Transverse colon (tissue), 4 donors: ENCODE results near the gene LSM14B. TPM values are rescaled to one million over a fixed set of nuclear protein-coding genes. Genes with fewer than 3 reads are reported as not detected.

Experiments used
- DNase-seq: peaks from one replicate; pipeline ENCODE4 v3.0.0-alpha.2; 2019
- H3K27ac ChIP-seq, 4 donors: fragments of 200-600 bp; sonication (generic); 2 replicates each; pipeline ENCODE4 v1.5.1; 2016 to 2018; ENCODE audit warnings: inconsistent platforms in 4 of 4
- H3K27me3 ChIP-seq: fragments of 200-600 bp; sonication (generic); 2 replicates; pipeline ENCODE4 v1.5.1; 2017; ENCODE audit warnings: inconsistent platforms
- H3K36me3 ChIP-seq, 4 donors: fragments of 200-600 bp; sonication (generic); 2 replicates each; pipeline ENCODE4 v1.5.1; 2017 to 2019; ENCODE audit warnings: inconsistent platforms in 4 of 4
- H3K4me1 ChIP-seq, 4 donors: fragments of 200-600 bp; sonication (generic); 2 replicates each; pipeline ENCODE4 v1.5.1; 2017 to 2020; ENCODE audit warnings: inconsistent platforms in 4 of 4
- H3K4me3 ChIP-seq, 4 donors: fragments of 200-600 bp; sonication (generic); 1 replicate in 1 of 4; 2 replicates in 3 of 4; pipeline versions ENCODE4 v1.5.1 to v1.6.1; 2017 to 2019; ENCODE audit warnings: inconsistent platforms in 4 of 4
- H3K9me3 ChIP-seq, 2 donors: fragments of 200-600 bp; sonication (generic); 2 replicates each; pipeline ENCODE4 v1.5.1; 2017 to 2019; ENCODE audit warnings: inconsistent platforms in 2 of 2
- CTCF ChIP-seq, 5 experiments: fragments of 200-600 bp in 3 of 5; fragments of 450-650 bp in 2 of 5; sonication (generic) in 3 of 5; IDR thresholded peaks; 1 replicate in 2 of 5; 2 replicates in 3 of 5; pipeline ENCODE4 v1.5.1; 2016 to 2017; ENCODE audit warnings: antibody characterized with exemption in 5 of 5, inconsistent platforms in 3 of 5, mild to moderate bottlenecking in 2 of 5, moderate library complexity in 1 of 5
- EP300 ChIP-seq: sonication (generic); formaldehyde crosslinking; IDR thresholded peaks from one replicate; pipeline ENCODE4 v1.6.1; 2017; ENCODE audit warnings: antibody characterized with exemption, low read depth
- POLR2A ChIP-seq: fragments of 450-650 bp; IDR thresholded peaks from one replicate; pipeline ENCODE4 v1.6.1; 2016; ENCODE audit warnings: antibody characterized with exemption, mild to moderate bottlenecking, moderate library complexity
- POLR2AphosphoS5 ChIP-seq, 3 donors: sonication (generic); formaldehyde crosslinking; IDR thresholded peaks; one replicate each; pipeline ENCODE4 v1.6.1; 2016; ENCODE audit warnings: antibody characterized with exemption in 3 of 3
- WGBS, 2 donors: methylation state at CpG; one replicate each; pipeline ENCODE4 v1.1.5; 2018; ENCODE audit warnings: low coverage in 1 of 2; 5-methylcytosine and 5-hydroxymethylcytosine counted together
- in situ Hi-C, 4 donors: fragments of 200-750 bp; cut with MboI; loops; one replicate each; pipeline versions ENCODE4 v1.15.0 to v1.15.1; 2017; ENCODE audit warnings: low sequenced_read_pairs in 3 of 4, low pct_ligation_motif_present in 1 of 4, low pct_unique_long_range_greater_than_20kb in 1 of 4
- intact Hi-C: fragments of 100-400 bp; cut with DNase I; formaldehyde crosslinking; loops from one replicate; pipeline ENCODE4 v1.15.1; 2023; ENCODE audit warnings: low total_unique reads
- total RNA-seq, 4 donors: library from RNA; depleted of rRNA; stranded (reverse); fragments of >200 nt; gene quantifications; one replicate each; pipeline ENCODE4 v1.1.0, GENCODE V29; 2016

LSM14B gene
- total RNA-seq, 4 donors from 2014 or later: 22.1 to 45.3 (median 35.6) TPM

GRCh38 chr20:62087632-62088031, 34.6 kb upstream of the LSM14B start:
- Histone ChIP-seq H3K27ac (no peak overlapping the region), H3K36me3 (no peaks in the 10 kb centered on the region), H3K4me1 (no peaks in the 10 kb centered on the region), H3K4me3 (no peak overlapping the region), H3K27me3 (peaks cover 12% of the 10 kb centered on the region), H3K9me3 (no peaks in the 10 kb centered on the region)
- TF ChIP-seq POLR2AphosphoS5 (IDR thresholded peaks at IDR 0.05) (no peak), EP300 (no peak), POLR2A (no peak), CTCF (IDR thresholded peaks at IDR 0.05) (no peak)
- DNase-seq: no peak
- in situ Hi-C loops (no loop called here), intact Hi-C loops (no loop called here)
- WGBS, 2 donors: 90% methylated on average over 17 of the region's 17 CpGs; no CpG with 5 or more reads in 1 of the 2 donors

- intact Hi-C loops: no loop called here
- no peaks in the 10 kb centered on the region for H3K36me3 ChIP-seq
- H3K27ac ChIP-seq: no peak overlapping the region
- no peaks in the 10 kb centered on the region for H3K4me1 ChIP-seq
- 58 to 70% methylated on average over 9 to 15 of the region's 15 CpGs for WGBS, 2 donors
- DNase-seq: peak; percentile 34
- peaks cover 12% of the 10 kb centered on the region for H3K27me3 ChIP-seq
- TF ChIP-seq EP300 (no peak), CTCF (IDR thresholded peaks at IDR 0.05) (no peak), POLR2A (no peak), POLR2AphosphoS5 (IDR thresholded peaks at IDR 0.05) (no peak)
- H3K9me3 ChIP-seq: no peaks in the 10 kb centered on the region
- in situ Hi-C loops: no loop called here
- H3K4me3 ChIP-seq: no peak overlapping the region
These were observed 33.8 kb upstream of the LSM14B start for GRCh38 chr20:62088258-62089127.

DNA sequence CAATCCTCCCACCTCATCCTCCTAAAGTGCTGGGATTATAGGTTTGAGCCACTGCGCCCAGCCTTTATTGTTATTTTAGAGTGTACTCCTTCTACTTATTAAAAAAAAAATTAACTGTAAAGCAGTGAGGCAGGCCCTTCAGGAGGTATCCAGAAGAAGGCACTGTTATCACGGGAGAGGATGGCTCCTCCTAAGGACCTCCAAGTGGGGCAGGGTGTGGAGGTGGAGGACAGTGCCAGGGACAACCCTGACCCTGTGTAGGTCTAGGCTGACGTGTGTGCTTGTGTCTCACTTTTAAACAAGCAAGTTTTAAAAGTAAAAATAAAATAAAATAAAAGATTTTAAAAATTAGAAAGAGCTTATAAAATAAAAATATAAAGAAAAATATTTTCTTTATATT, 32.9 kb upstream of the LSM14B start:
- intact Hi-C loops (no loop called here), in situ Hi-C loops (no loop called here)
- Histone ChIP-seq H3K27me3 (peaks cover 12% of the 10 kb centered on the region), H3K27ac (no peak overlapping the region), H3K9me3 (no peaks in the 10 kb centered on the region), H3K4me3 (no peak overlapping the region), H3K36me3 (no peaks in the 10 kb centered on the region), H3K4me1 (no peaks in the 10 kb centered on the region)
- 50 to 53% methylated on average over 3 of the region's 3 CpGs for WGBS, 2 donors
- no peak for DNase-seq
- TF ChIP-seq EP300: no peak
- TF ChIP-seq POLR2AphosphoS5 (IDR thresholded peaks at IDR 0.05): no peak
- no peak for TF ChIP-seq CTCF (IDR thresholded peaks at IDR 0.05)
- no peak for TF ChIP-seq POLR2A

DNA sequence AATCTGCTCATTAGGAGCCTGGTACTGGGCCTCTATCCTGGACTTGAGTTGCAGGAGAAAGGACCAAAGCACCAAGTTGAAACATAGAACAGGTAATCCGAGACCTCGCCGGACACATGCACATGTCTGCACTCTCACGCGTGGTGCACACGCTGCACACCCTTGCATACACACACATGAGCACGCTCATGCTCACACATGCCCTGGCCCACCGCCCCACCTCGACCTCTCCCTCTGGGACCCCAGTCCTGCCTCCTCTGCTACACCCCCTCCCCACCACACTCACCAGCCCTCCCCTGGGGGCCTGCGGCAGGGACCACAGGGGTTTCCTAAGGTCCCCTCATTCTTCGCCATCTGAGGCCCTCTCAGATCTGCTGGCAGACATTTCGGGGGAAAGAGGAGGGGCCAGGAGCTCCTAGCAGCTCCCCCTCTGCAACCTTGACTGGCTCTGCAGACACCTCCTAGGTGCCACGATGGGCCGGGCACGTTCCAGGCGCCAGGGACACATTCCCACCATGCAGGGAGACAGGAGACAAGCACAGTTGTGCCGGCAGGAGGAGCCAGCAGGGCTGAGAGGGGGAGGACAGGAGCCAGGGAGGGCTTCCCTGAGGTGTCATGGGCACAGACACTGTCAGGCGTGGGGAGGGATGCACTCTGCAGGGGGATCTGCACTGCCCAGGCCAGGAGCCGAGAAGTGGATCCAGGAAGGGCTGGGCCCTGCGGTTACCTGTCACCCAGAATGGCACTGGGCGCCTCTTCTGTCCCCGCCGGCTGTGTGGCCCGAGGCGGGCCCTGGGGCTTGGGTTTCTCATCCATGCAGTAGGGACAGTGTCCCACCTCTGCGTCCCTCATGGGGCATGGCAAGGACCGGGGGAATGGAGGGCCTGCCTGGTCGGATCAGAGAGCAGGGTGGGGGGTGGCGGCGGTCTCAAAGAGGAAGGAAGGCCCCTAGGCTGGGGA, 25.6 kb upstream of the LSM14B start:
- H3K27me3 ChIP-seq: peaks cover 6% of the 10 kb centered on the region
- intact Hi-C loops: no loop called here
- no peak for DNase-seq
- H3K27ac ChIP-seq: no peak overlapping the region
- no peak for TF ChIP-seq EP300
- no peak for TF ChIP-seq POLR2AphosphoS5 (IDR thresholded peaks at IDR 0.05)
- no peak for TF ChIP-seq POLR2A
- TF ChIP-seq CTCF (IDR thresholded peaks at IDR 0.05): no peak
- 90% methylated on average over 27 of the region's 30 CpGs; no CpG with 5 or more reads in 1 of the 2 donors for WGBS, 2 donors
- in situ Hi-C loops: no loop called here
- no peak overlapping the region for H3K4me3 ChIP-seq
- no peaks in the 10 kb centered on the region for H3K4me1 ChIP-seq
- H3K9me3 ChIP-seq: peaks cover 0 to 5% of the 10 kb centered on the region in 2 donors
- H3K36me3 ChIP-seq: no peaks in the 10 kb centered on the region
